Mesendoderm (in vitro differentiated cells): ENCODE measurements around the gene ZNF397. TPM values are rescaled to one million over a fixed set of nuclear protein-coding genes. Genes with fewer than 3 reads are reported as not detected.

Source experiments
- DNase-seq: peaks from one replicate; pipeline ENCODE4 v3.0.0; 2013
- H2AK5ac ChIP-seq: 2 replicates; pipeline ENCODE4 v1.6.1; 2013; ENCODE audit warnings: low read length, inconsistent platforms
- H2BK120ac ChIP-seq: 2 replicates; pipeline ENCODE4 v1.6.1; 2013; ENCODE audit warnings: low read depth, mild to moderate bottlenecking, low read length, moderate library complexity, mixed read lengths
- H2BK15ac ChIP-seq: replicated peaks from 2 replicates; pipeline ENCODE4 v1.6.1; 2013; ENCODE audit warnings: low read depth, mild to moderate bottlenecking, moderate library complexity
- H2BK5ac ChIP-seq: 2 replicates; pipeline ENCODE4 v1.6.1; 2013; ENCODE audit warnings: low read length, inconsistent platforms
- H3K18ac ChIP-seq: 2 replicates; pipeline ENCODE4 v1.6.1; 2013; ENCODE audit warnings: mild to moderate bottlenecking, low read length, mixed read lengths
- H3K23ac ChIP-seq: one replicate; pipeline ENCODE4 v1.6.1; 2013; ENCODE audit warnings: low read length
- H3K27ac ChIP-seq: 2 replicates; pipeline ENCODE4 v1.5.1; 2013; ENCODE audit warnings: low read depth, mild to moderate bottlenecking, inconsistent platforms, low read length, moderate library complexity
- H3K27me3 ChIP-seq: 2 replicates; pipeline ENCODE4 v1.6.1; 2013; ENCODE audit warnings: low read length, control low read depth, mild to moderate bottlenecking, inconsistent platforms; ENCODE audit not compliant: insufficient read depth, poor library complexity
- H3K36me3 ChIP-seq: 2 replicates; pipeline ENCODE4 v1.6.1; 2013; ENCODE audit warnings: low read length, inconsistent platforms; ENCODE audit not compliant: control insufficient read depth, insufficient read depth
- H3K4ac ChIP-seq: one replicate; pipeline ENCODE4 v1.6.1; 2013; ENCODE audit warnings: low read depth, mild to moderate bottlenecking, low read length, moderate library complexity
- H3K4me1 ChIP-seq: 2 replicates; pipeline ENCODE4 v1.6.1; 2013; ENCODE audit warnings: low read depth, low read length, inconsistent platforms; ENCODE audit not compliant: control insufficient read depth
- H3K4me2 ChIP-seq: 2 replicates; pipeline ENCODE4 v1.6.1; 2013; ENCODE audit warnings: low read length
- H3K4me3 ChIP-seq: 2 replicates; pipeline ENCODE4 v1.5.1; 2013; ENCODE audit warnings: mild to moderate bottlenecking, low read length
- H3K56ac ChIP-seq: one replicate; pipeline ENCODE4 v1.6.1; 2013; ENCODE audit warnings: low read length
- H3K79me1 ChIP-seq: 2 replicates; pipeline ENCODE4 v1.6.1; 2013; ENCODE audit warnings: low read length, inconsistent platforms
- H3K79me2 ChIP-seq: 2 replicates; pipeline ENCODE4 v1.6.1; 2013; ENCODE audit warnings: mild to moderate bottlenecking, low read length; ENCODE audit not compliant: control insufficient read depth, insufficient read depth
- H3K9ac ChIP-seq: 2 replicates; pipeline ENCODE4 v1.6.1; 2013; ENCODE audit warnings: low read length, inconsistent platforms
- H4K5ac ChIP-seq: one replicate; pipeline ENCODE4 v1.6.1; 2013; ENCODE audit warnings: low read length
- H4K8ac ChIP-seq: one replicate; pipeline ENCODE4 v1.6.1; 2013; ENCODE audit warnings: low read depth, mild to moderate bottlenecking, control low read depth, low read length, moderate library complexity
- WGBS: extraction: QIAGEN DNeasy Blood & Tissue Kit; methylation state at CpG from one replicate; pipeline ENCODE4 v1.1.7; 2013; ENCODE audit warnings: low lambda C conversion rate, missing lambda C conversion rate; ENCODE audit not compliant: insufficient coverage; ENCODE audit errors: extremely low coverage; 5-methylcytosine and 5-hydroxymethylcytosine counted together
- polyA plus RNA-seq, 2 experiments: library from polyadenylated mRNA; stranded (reverse); fragments of 200-250 nt; gene quantifications; one replicate each; pipeline ENCODE4 v1.2.3, GENCODE V29; 2013

ZNF397 gene
- polyA plus RNA-seq (2013, experiment 1 of 2): 16.3 TPM
- 16.2 TPM for polyA plus RNA-seq (2013, experiment 2 of 2)

- Histone ChIP-seq H2BK120ac (no peak within 1 kb of the TSS), H3K79me1 (peaks cover 9% of the 10 kb centered on the region), H3K4me3 (peak within 1 kb of the TSS; percentile 79), H2BK15ac (no peak within 1 kb of the TSS), H3K36me3 (peaks cover 2% of the 10 kb centered on the region), H3K56ac (peak within 1 kb of the TSS; percentile 91), H3K4me2 (peak within 1 kb of the TSS; percentile 59), H2BK5ac (peak within 1 kb of the TSS; percentile 54), H3K27ac (peak within 1 kb of the TSS; percentile 98), H3K18ac (peak within 1 kb of the TSS; percentile 69), H3K9ac (peak within 1 kb of the TSS; percentile 86), H3K4me1 (peaks cover 2% of the 10 kb centered on the region), H3K27me3 (no peaks in the 10 kb centered on the region), H4K5ac (peak within 1 kb of the TSS; percentile 84), H4K8ac (peak within 1 kb of the TSS; percentile 58), H3K79me2 (peaks cover 7% of the 10 kb centered on the region), H3K4ac (peak within 1 kb of the TSS; percentile 81), H3K23ac (peak within 1 kb of the TSS; percentile 98), H2AK5ac (no peak within 1 kb of the TSS)
- WGBS: no CpG with 5 or more reads among the region's 60 CpGs
- DNase-seq: peak; percentile 99
Observed at GRCh38 chr18:35240664-35241447, at the start of gene ZNF397. TSS of gene ZNF397 (plus strand) at chr18:35241034. CDS start at chr18:35242471, 1,437 bp downstream.

GRCh38 chr18:35191698-35192025 is 49.2 kb upstream of the ZNF397 start:
- no peaks in the 10 kb centered on the region for H3K36me3 ChIP-seq
- H3K56ac ChIP-seq: no peak overlapping the region
- H3K4me3 ChIP-seq: no peak overlapping the region
- H3K79me1 ChIP-seq: no peaks in the 10 kb centered on the region
- no peak overlapping the region for H3K4me2 ChIP-seq
- H2AK5ac ChIP-seq: no peak overlapping the region
- no peak overlapping the region for H3K27ac ChIP-seq
- no peak overlapping the region for H3K4ac ChIP-seq
- H3K18ac ChIP-seq: no peak overlapping the region
- H3K79me2 ChIP-seq: no peaks in the 10 kb centered on the region
- no peaks in the 10 kb centered on the region for H3K4me1 ChIP-seq
- no peak overlapping the region for H4K5ac ChIP-seq
- no peak overlapping the region for H4K8ac ChIP-seq
- H2BK5ac ChIP-seq: no peak overlapping the region
- no peak overlapping the region for H2BK15ac ChIP-seq
- WGBS: no CpG with 5 or more reads among the region's 5 CpGs
- H3K23ac ChIP-seq: no peak overlapping the region
- H3K27me3 ChIP-seq: no peaks in the 10 kb centered on the region
- DNase-seq: no peak
- H3K9ac ChIP-seq: no peak overlapping the region
- no peak overlapping the region for H2BK120ac ChIP-seq

GRCh38 chr18:35192415-35192814 is 48.4 kb upstream of the ZNF397 start:
- DNase-seq: no peak
- Histone ChIP-seq H4K5ac (no peak overlapping the region), H3K79me2 (no peaks in the 10 kb centered on the region), H3K79me1 (no peaks in the 10 kb centered on the region), H3K4me1 (no peaks in the 10 kb centered on the region), H4K8ac (no peak overlapping the region), H3K23ac (no peak overlapping the region), H3K9ac (no peak overlapping the region), H3K27ac (no peak overlapping the region), H3K4me3 (no peak overlapping the region), H3K4me2 (no peak overlapping the region), H3K36me3 (no peaks in the 10 kb centered on the region), H2BK5ac (no peak overlapping the region), H2BK120ac (peak overlapping the region; percentile 73), H2BK15ac (no peak overlapping the region), H3K56ac (no peak overlapping the region), H2AK5ac (no peak overlapping the region), H3K18ac (no peak overlapping the region), H3K27me3 (no peaks in the 10 kb centered on the region), H3K4ac (no peak overlapping the region)
- no CpG with 5 or more reads among the region's 4 CpGs for WGBS

- no peaks in the 10 kb centered on the region for H3K27me3 ChIP-seq
- no peak for DNase-seq
- no peak overlapping the region for H3K4me2 ChIP-seq
- no peak overlapping the region for H3K56ac ChIP-seq
- no peak overlapping the region for H4K8ac ChIP-seq
- WGBS: no CpG with 5 or more reads among the region's 1 CpG
- no peaks in the 10 kb centered on the region for H3K79me1 ChIP-seq
- no peak overlapping the region for H2BK120ac ChIP-seq
- no peak overlapping the region for H2AK5ac ChIP-seq
- no peak overlapping the region for H2BK15ac ChIP-seq
- H3K9ac ChIP-seq: no peak overlapping the region
- no peak overlapping the region for H3K18ac ChIP-seq
- no peak overlapping the region for H2BK5ac ChIP-seq
- H3K27ac ChIP-seq: no peak overlapping the region
- no peaks in the 10 kb centered on the region for H3K4me1 ChIP-seq
- no peak overlapping the region for H4K5ac ChIP-seq
- no peak overlapping the region for H3K4ac ChIP-seq
- H3K23ac ChIP-seq: no peak overlapping the region
- no peak overlapping the region for H3K4me3 ChIP-seq
- H3K36me3 ChIP-seq: no peaks in the 10 kb centered on the region
- no peaks in the 10 kb centered on the region for H3K79me2 ChIP-seq
Observed at GRCh38 chr18:35193316-35193715, 47.5 kb upstream of the ZNF397 start.

- H3K4ac ChIP-seq: no peak overlapping the region
- no peak overlapping the region for H4K5ac ChIP-seq
- H4K8ac ChIP-seq: no peak overlapping the region
- no peaks in the 10 kb centered on the region for H3K79me1 ChIP-seq
- H3K23ac ChIP-seq: no peak overlapping the region
- no peak overlapping the region for H3K9ac ChIP-seq
- WGBS: no CpG with 5 or more reads among the region's 2 CpGs
- H3K4me1 ChIP-seq: no peaks in the 10 kb centered on the region
- H2BK5ac ChIP-seq: no peak overlapping the region
- H3K36me3 ChIP-seq: no peaks in the 10 kb centered on the region
- no peak overlapping the region for H2BK120ac ChIP-seq
- H3K27ac ChIP-seq: no peak overlapping the region
- no peak for DNase-seq
- H3K4me3 ChIP-seq: no peak overlapping the region
- no peak overlapping the region for H3K56ac ChIP-seq
- H3K18ac ChIP-seq: no peak overlapping the region
- H3K27me3 ChIP-seq: no peaks in the 10 kb centered on the region
- H2AK5ac ChIP-seq: no peak overlapping the region
- no peak overlapping the region for H3K4me2 ChIP-seq
- no peaks in the 10 kb centered on the region for H3K79me2 ChIP-seq
- no peak overlapping the region for H2BK15ac ChIP-seq
Observed at GRCh38 chr18:35197296-35197695, 43.5 kb upstream of the ZNF397 start.
